Keratinocyte (primary cell): ENCODE data around the gene GPR26. TPM values are rescaled to one million over a fixed set of nuclear protein-coding genes. Genes with fewer than 3 reads are reported as not detected.

Experiments used
- DNase-seq: peaks from one replicate; pipeline ENCODE4 v3.0.0-alpha.2; 2011; ENCODE audit warnings: low read depth, missing footprints, low spot score
- FAIRE-seq: peaks from 2 replicates; lab custom pipeline; 2011; peaks lifted over from hg19 to GRCh38; lab: Jason Lieb, UNC
- H2AFZ ChIP-seq: 2 replicates; pipeline ENCODE4 v1.6.0; 2012; ENCODE audit warnings: low read length, control low read depth, inconsistent platforms; ENCODE audit not compliant: control insufficient read depth
- H3K27ac ChIP-seq: 2 replicates; pipeline ENCODE4 v1.5.1; 2011; ENCODE audit warnings: low read length; ENCODE audit not compliant: control insufficient read depth, insufficient read depth
- H3K27me3 ChIP-seq: 3 replicates; pipeline ENCODE4 v1.6.0; 2011; ENCODE audit warnings: low read length; ENCODE audit not compliant: control insufficient read depth, insufficient read depth; ENCODE audit errors: extremely low read depth
- H3K36me3 ChIP-seq, 2 experiments: 2 replicates in 1 of 2; 3 replicates in 1 of 2; pipeline ENCODE4 v1.5.1; 2011; ENCODE audit warnings: low read length in 2 of 2, mild to moderate bottlenecking in 1 of 2; ENCODE audit not compliant: control insufficient read depth in 2 of 2, insufficient read depth in 2 of 2; ENCODE audit errors: extremely low read depth in 1 of 2
- H3K4me1 ChIP-seq: 3 replicates; pipeline ENCODE4 v1.5.1; 2011; ENCODE audit warnings: low read length; ENCODE audit not compliant: control insufficient read depth, insufficient read depth; ENCODE audit errors: extremely low read depth
- H3K4me2 ChIP-seq: 3 replicates; pipeline ENCODE4 v1.6.0; 2011; ENCODE audit warnings: low read depth, low read length; ENCODE audit not compliant: control insufficient read depth, insufficient read depth; ENCODE audit errors: extremely low read depth
- H3K4me3 ChIP-seq, 3 experiments: fragments of 200-600 bp in 1 of 3; sonication (generic) in 1 of 3; 2 replicates in 2 of 3; 3 replicates in 1 of 3; pipeline ENCODE4 v1.5.1; 2011 to 2016; ENCODE audit warnings: low read length in 3 of 3, mild to moderate bottlenecking in 3 of 3, control low read depth in 2 of 3, inconsistent platforms in 1 of 3, low read depth in 1 of 3, mixed read lengths in 1 of 3, mixed run types in 1 of 3, moderate library complexity in 1 of 3; ENCODE audit not compliant: control insufficient read depth in 2 of 3, insufficient read depth in 2 of 3; ENCODE audit errors: extremely low read depth in 1 of 3
- H3K79me2 ChIP-seq: 2 replicates; pipeline ENCODE4 v1.6.0; 2012; ENCODE audit warnings: low read length; ENCODE audit not compliant: control insufficient read depth, insufficient read depth
- H3K9ac ChIP-seq: 3 replicates; pipeline ENCODE4 v1.6.0; 2011; ENCODE audit warnings: low read length; ENCODE audit not compliant: control insufficient read depth, insufficient read depth; ENCODE audit errors: extremely low read depth
- H3K9me1 ChIP-seq: 3 replicates; pipeline ENCODE4 v1.6.0; 2011; ENCODE audit warnings: low read length; ENCODE audit not compliant: control insufficient read depth, insufficient read depth; ENCODE audit errors: extremely low read depth
- H3K9me3 ChIP-seq: 2 replicates; pipeline ENCODE4 v1.5.1; 2012; ENCODE audit warnings: low read depth, low read length; ENCODE audit not compliant: control insufficient read depth
- H4K20me1 ChIP-seq: 3 replicates; pipeline ENCODE4 v1.6.0; 2011; ENCODE audit warnings: low read length; ENCODE audit not compliant: control insufficient read depth, insufficient read depth; ENCODE audit errors: extremely low read depth
- EZH2 ChIP-seq: IDR thresholded peaks from one replicate; pipeline ENCODE4 v1.6.1; 2012; ENCODE audit warnings: inconsistent platforms, mild to moderate bottlenecking, low read length, moderate library complexity
- dilution Hi-C: fragments of 300-500 bp; cut with MboI; formaldehyde crosslinking; loops from one replicate; pipeline ENCODE4 v1.7.0; 2020; ENCODE audit warnings: low sequenced_read_pairs; ENCODE audit not compliant: extremely low pct_ligation_motif_present
- polyA plus RNA-seq, 5 experiments: library from polyadenylated mRNA; depleted of rRNA in 3 of 5; stranded (reverse) in 3 of 5; stranded (forward) in 1 of 5; unstranded in 1 of 5; fragments of >200 nt; gene quantifications; 1 replicate in 1 of 5; 2 replicates in 3 of 5; 3 replicates in 1 of 5; pipeline versions ENCODE4 v1.2.1 to v1.2.3, GENCODE V29; 2011 to 2012; ENCODE audit warnings: missing spikeins in 2 of 5, low read depth in 1 of 5, low replicate concordance in 1 of 5
- TF ChIP-seq, protein P1 (sequence below), 3 experiments: IDR thresholded peaks in 1 of 3; conservative IDR thresholded peaks in 1 of 3; optimal IDR thresholded peaks in 1 of 3; 2 replicates in 2 of 3; 3 replicates in 1 of 3; pipeline versions ENCODE3 to v1.5.1; 2011; ENCODE audit warnings: low read length in 3 of 3, mild to moderate bottlenecking in 3 of 3, moderate library complexity in 2 of 3, control low read depth in 1 of 3, inconsistent platforms in 1 of 3; ENCODE audit not compliant: insufficient read depth in 2 of 3; ENCODE audit errors: extremely low read depth in 1 of 3

GPR26 gene
- polyA plus RNA-seq, 1 donor (not counting 4 experiments of a cell fraction or from before 2014, with no cell fraction given): not detected

DNA sequence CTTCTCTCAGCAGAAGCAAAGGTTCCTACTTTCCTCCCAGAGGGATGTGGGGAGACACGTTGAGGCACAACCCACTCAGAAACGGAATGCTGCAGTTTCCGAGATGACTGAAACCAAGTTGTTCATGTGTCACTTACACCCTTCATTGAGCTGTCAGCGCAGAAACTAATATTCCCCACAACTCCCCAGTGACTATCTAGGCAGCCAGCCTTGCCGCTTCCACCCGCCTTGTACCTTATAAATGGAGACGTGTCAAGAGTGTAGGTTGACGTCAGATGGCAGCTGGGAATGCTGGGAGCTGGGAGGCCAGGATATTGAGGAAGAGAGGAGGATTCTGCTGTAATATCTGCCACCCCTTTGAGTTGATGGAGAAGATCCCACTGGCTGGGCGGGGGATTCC lies 15.1 kb downstream of the GPR26 start:
- H3K27ac ChIP-seq: no peak overlapping the region
- TF ChIP-seq, protein P1, sequence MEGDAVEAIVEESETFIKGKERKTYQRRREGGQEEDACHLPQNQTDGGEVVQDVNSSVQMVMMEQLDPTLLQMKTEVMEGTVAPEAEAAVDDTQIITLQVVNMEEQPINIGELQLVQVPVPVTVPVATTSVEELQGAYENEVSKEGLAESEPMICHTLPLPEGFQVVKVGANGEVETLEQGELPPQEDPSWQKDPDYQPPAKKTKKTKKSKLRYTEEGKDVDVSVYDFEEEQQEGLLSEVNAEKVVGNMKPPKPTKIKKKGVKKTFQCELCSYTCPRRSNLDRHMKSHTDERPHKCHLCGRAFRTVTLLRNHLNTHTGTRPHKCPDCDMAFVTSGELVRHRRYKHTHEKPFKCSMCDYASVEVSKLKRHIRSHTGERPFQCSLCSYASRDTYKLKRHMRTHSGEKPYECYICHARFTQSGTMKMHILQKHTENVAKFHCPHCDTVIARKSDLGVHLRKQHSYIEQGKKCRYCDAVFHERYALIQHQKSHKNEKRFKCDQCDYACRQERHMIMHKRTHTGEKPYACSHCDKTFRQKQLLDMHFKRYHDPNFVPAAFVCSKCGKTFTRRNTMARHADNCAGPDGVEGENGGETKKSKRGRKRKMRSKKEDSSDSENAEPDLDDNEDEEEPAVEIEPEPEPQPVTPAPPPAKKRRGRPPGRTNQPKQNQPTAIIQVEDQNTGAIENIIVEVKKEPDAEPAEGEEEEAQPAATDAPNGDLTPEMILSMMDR (optimal IDR thresholded peaks at IDR 0.05 in 1 of 3, IDR thresholded peaks at IDR 0.05 in 1 of 3, conservative IDR thresholded peaks at IDR 0.05 in 1 of 3; ENCODE audit: extremely low read depth in 1 of 3, insufficient read depth in 2 of 3, low read length in 3 of 3): no peak
- TF ChIP-seq EZH2: no peak
- no peak overlapping the region for H3K4me3 ChIP-seq
- DNase-seq (no peak), FAIRE-seq (no peak)
- no peaks in the 10 kb centered on the region for H4K20me1 ChIP-seq
- no peak overlapping the region for H2AFZ ChIP-seq
- no peaks in the 10 kb centered on the region for H3K4me1 ChIP-seq
- dilution Hi-C loops: no loop called here
- H3K27me3 ChIP-seq: peaks cover 10% of the 10 kb centered on the region
- peaks cover 2% of the 10 kb centered on the region for H3K9me1 ChIP-seq
- H3K4me2 ChIP-seq: no peak overlapping the region
- no peaks in the 10 kb centered on the region for H3K79me2 ChIP-seq
- H3K36me3 ChIP-seq: no peaks in the 10 kb centered on the region
- H3K9me3 ChIP-seq: no peaks in the 10 kb centered on the region
- H3K9ac ChIP-seq: no peak overlapping the region

DNA sequence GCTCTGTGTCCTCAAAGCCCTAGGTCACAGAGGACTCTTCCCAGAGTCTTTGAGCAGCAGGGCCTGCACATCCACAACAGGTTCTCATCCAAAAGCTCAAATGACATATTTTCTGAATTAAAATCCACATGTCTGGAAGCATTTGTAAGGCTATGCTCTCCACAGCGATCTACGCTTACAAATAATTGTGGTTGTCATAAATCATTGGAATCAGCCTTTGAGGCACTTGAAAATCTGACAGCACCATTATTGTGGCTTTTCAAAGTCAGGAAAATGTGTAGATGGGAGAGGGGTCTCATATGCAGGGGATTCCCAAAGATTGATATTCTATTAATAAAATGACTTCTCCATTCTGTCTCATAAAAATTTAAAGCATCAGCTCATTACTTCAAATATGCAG lies 16.3 kb downstream of the GPR26 start:
- TF ChIP-seq, protein P1 (optimal IDR thresholded peaks at IDR 0.05 in 1 of 3, IDR thresholded peaks at IDR 0.05 in 1 of 3, conservative IDR thresholded peaks at IDR 0.05 in 1 of 3; ENCODE audit: extremely low read depth in 1 of 3, insufficient read depth in 2 of 3, low read length in 3 of 3): no peak
- TF ChIP-seq EZH2: no peak
- H3K27ac ChIP-seq: no peak overlapping the region
- peaks cover 2% of the 10 kb centered on the region for H3K9me1 ChIP-seq
- H2AFZ ChIP-seq: no peak overlapping the region
- no peak for FAIRE-seq
- H3K36me3 ChIP-seq: no peaks in the 10 kb centered on the region
- dilution Hi-C loops: no loop called here
- H3K4me1 ChIP-seq: no peaks in the 10 kb centered on the region
- peaks cover 10% of the 10 kb centered on the region for H3K27me3 ChIP-seq
- H3K4me3 ChIP-seq: no peak overlapping the region
- no peaks in the 10 kb centered on the region for H3K9me3 ChIP-seq
- DNase-seq: no peak
- H3K9ac ChIP-seq: no peak overlapping the region
- H4K20me1 ChIP-seq: no peaks in the 10 kb centered on the region
- H3K4me2 ChIP-seq: no peak overlapping the region
- H3K79me2 ChIP-seq: no peaks in the 10 kb centered on the region
